ENCODE measurements around the gene TXNDC17. TPM values are rescaled to one million over a fixed set of nuclear protein-coding genes. Genes with fewer than 3 reads are reported as not detected.

TXNDC17 gene
- total and polyA plus RNA-seq, 9 of the 15 experiments (the other 6 are each of a cell fraction or from before 2014, with no cell fraction given): 108 to 759 (median 179) TPM

GRCh38 chr17:6667516-6667915, 26.7 kb downstream of the TXNDC17 start:
- in situ Hi-C loops (cut with MboI): loop anchor here (5.0 kb wide), 1 partner anchor 340 kb away; no protein-coding TSS in a partner anchor
- H3K27me3 ChIP-seq (ENCODE audit: control insufficient read depth in 2 of 2, insufficient read depth in 2 of 2, low read length in 2 of 2): peaks cover 6 to 39% of the 10 kb centered on the region in 2 experiments; a peak in 4 of 5 replicates
- FAIRE-seq (no peak), DNase-seq (ENCODE audit: extremely low read depth in 1 of 4, low spot score in 3 of 4) (no peak), ATAC-seq (no peak)
- H3K9ac ChIP-seq (ENCODE audit: insufficient read depth in 1 of 2, low read depth in 2 of 2, low read length in 2 of 2): no peak overlapping the region
- H3K4me3 ChIP-seq: no peak overlapping the region
- no peaks in the 10 kb centered on the region for H3K9me1 ChIP-seq (ENCODE audit: control insufficient read depth, insufficient read depth, low read length)
- no peak overlapping the region for H3K27ac ChIP-seq (ENCODE audit: extremely low read depth, low read depth, low read length)
- H4K20me1 ChIP-seq (replicated peaks; ENCODE audit: control insufficient read depth, insufficient read depth, low read length): no peaks in the 10 kb centered on the region
- BruUV-seq (replicated peaks): no TSS peak
- no peaks in the 10 kb centered on the region for H3K79me2 ChIP-seq (ENCODE audit: control insufficient read depth, insufficient read depth, low read length)
- intact Hi-C loops (cut with micrococcal nuclease): loop anchor here (2.0 to 5.0 kb wide), 3 partner anchors 175 to 345 kb away; partner anchors contain the start of gene RNASEK
- no peaks in the 10 kb centered on the region for H3K9me3 ChIP-seq (replicated peaks; ENCODE audit: control insufficient read depth, insufficient read depth, low read depth, low read length)
- no peak overlapping the region for H3K4me2 ChIP-seq (ENCODE audit: insufficient read depth, low read length)
- ChIA-PET CTCF (ENCODE audit: low intra/inter-chr PET ratio) (no interaction called here), POLR2A (no interaction called here)
- H2AFZ ChIP-seq (ENCODE audit: low read depth, low read length): no peak overlapping the region
- TF ChIP-seq SFPQ (IDR thresholded peaks at IDR 0.05; ENCODE audit: low read depth, low read length) (no peak), ZBTB40 (IDR thresholded peaks at IDR 0.05) (0 out of 2 replicates have a peak, but pooled peaks have one; percentile 49), ZBTB40 (CRISPR knock-in tag; IDR thresholded peaks at IDR 0.05) (no peak), PHF21A (IDR thresholded peaks at IDR 0.05; ENCODE audit: borderline replicate concordance, low read depth) (no peak), ZBTB7A (IDR thresholded peaks at IDR 0.05; ENCODE audit: borderline replicate concordance, control insufficient read depth, low read depth, low read length) (no peak), GMEB1 (CRISPR knock-in tag; IDR thresholded peaks at IDR 0.05) (no peak), RB1 (IDR thresholded peaks at IDR 0.05; ENCODE audit: low read depth) (no peak)
- WGBS (ENCODE audit: insufficient coverage, low coverage, missing lambda C conversion rate): 4% methylated on average over 5 of the region's 6 CpGs
- H3K36me3 ChIP-seq (ENCODE audit: control insufficient read depth, insufficient read depth, low read length): no peaks in the 10 kb centered on the region
- no peaks in the 10 kb centered on the region; a peak in 1 of 5 replicates for H3K4me1 ChIP-seq (replicated peaks in 1 of 2; ENCODE audit: control insufficient read depth in 2 of 2, insufficient read depth in 2 of 2, low read length in 2 of 2)

Data from K562 (cell line).